Breast epithelium (tissue), 4 donors: ENCODE measurements around the gene GAL3ST3. TPM values are rescaled to one million over a fixed set of nuclear protein-coding genes. Genes with fewer than 3 reads are reported as not detected.

Source experiments
- DNase-seq, 2 donors: peaks; one replicate each; pipeline ENCODE4 v3.0.0-alpha.2; 2019; ENCODE audit warnings: low spot score in 2 of 2
- H3K27ac ChIP-seq, 2 donors: fragments of 200-600 bp; sonication (generic) in 1 of 2; one replicate each; pipeline ENCODE4 v1.5.1; 2016 to 2019; ENCODE audit warnings: mild to moderate bottlenecking in 1 of 2
- H3K27me3 ChIP-seq, 2 donors: fragments of 200-600 bp; sonication (generic) in 1 of 2; one replicate each; pipeline versions ENCODE4 v1.5.1 to v1.6.0; 2017 to 2019; ENCODE audit warnings: control low read depth in 1 of 2, mild to moderate bottlenecking in 1 of 2
- H3K36me3 ChIP-seq: fragments of 200-600 bp; one replicate; pipeline ENCODE4 v1.5.1; 2019
- H3K4me1 ChIP-seq, 2 donors: fragments of 200-600 bp; sonication (generic); one replicate each; pipeline ENCODE4 v1.5.1; 2016 to 2019; ENCODE audit warnings: control low read depth in 1 of 2
- H3K4me3 ChIP-seq, 3 donors: fragments of 200-600 bp; sonication (generic); 1 replicate in 2 of 3; 2 replicates in 1 of 3; pipeline ENCODE4 v1.5.1; 2016 to 2019; ENCODE audit warnings: mild to moderate bottlenecking in 3 of 3, moderate library complexity in 2 of 3
- H3K9me3 ChIP-seq, 2 donors: fragments of 200-600 bp; sonication (generic) in 1 of 2; one replicate each; pipeline ENCODE4 v1.5.1; 2016 to 2019; ENCODE audit warnings: control low read depth in 1 of 2
- CTCF ChIP-seq, 3 donors: fragments of 450-650 bp; IDR thresholded peaks; one replicate each; pipeline ENCODE4 v1.5.1; 2016 to 2017; ENCODE audit warnings: antibody characterized with exemption in 3 of 3, mild to moderate bottlenecking in 3 of 3, moderate library complexity in 3 of 3
- POLR2A ChIP-seq: fragments of 450-650 bp; IDR thresholded peaks from one replicate; pipeline ENCODE4 v1.6.1; 2016; ENCODE audit warnings: antibody characterized with exemption, mild to moderate bottlenecking, moderate library complexity
- POLR2AphosphoS5 ChIP-seq, 3 donors: sonication (generic); formaldehyde crosslinking; IDR thresholded peaks; one replicate each; pipeline ENCODE4 v1.6.1; 2017; ENCODE audit warnings: antibody characterized with exemption in 3 of 3
- intact Hi-C: fragments of 100-400 bp; cut with DNase I; formaldehyde crosslinking; loops from one replicate; pipeline ENCODE4 v1.15.1; 2023; ENCODE audit warnings: low total_unique reads
- total RNA-seq, 3 donors: library from RNA; depleted of rRNA; stranded (reverse); fragments of >200 nt; gene quantifications; one replicate each; pipeline ENCODE4 v1.1.0, GENCODE V29; 2016

Gene GAL3ST3
- total RNA-seq, 3 donors from 2014 or later = 0.29 TPM; not detected in 2

- H3K27me3 ChIP-seq = no peaks in the 10 kb centered on the region
- intact Hi-C loops = no loop called here
- no peak overlapping the region for H3K27ac ChIP-seq
- peaks cover 20% of the 10 kb centered on the region for H3K36me3 ChIP-seq
- H3K4me3 ChIP-seq = no peak overlapping the region
- no peak for TF ChIP-seq POLR2A
- no peak for TF ChIP-seq POLR2AphosphoS5 (IDR thresholded peaks at IDR 0.05)
- TF ChIP-seq CTCF (IDR thresholded peaks at IDR 0.05) = no peak
- H3K9me3 ChIP-seq = no peaks in the 10 kb centered on the region
- DNase-seq = no peak
- H3K4me1 ChIP-seq = no peaks in the 10 kb centered on the region
Observed at GRCh38 chr11:66059966-66060680, 11.2 kb upstream of the GAL3ST3 start.

GRCh38 chr11:66056501-66056900 lies 7.5 kb upstream of the GAL3ST3 start:
- H3K27me3 ChIP-seq = no peaks in the 10 kb centered on the region
- no peaks in the 10 kb centered on the region for H3K9me3 ChIP-seq
- TF ChIP-seq CTCF (IDR thresholded peaks at IDR 0.05) = no peak
- TF ChIP-seq POLR2A = no peak
- no peak for TF ChIP-seq POLR2AphosphoS5 (IDR thresholded peaks at IDR 0.05)
- no peak for DNase-seq
- H3K27ac ChIP-seq = no peak overlapping the region
- intact Hi-C loops = no loop called here
- H3K36me3 ChIP-seq = peaks cover 14% of the 10 kb centered on the region
- peaks cover 5 to 12% of the 10 kb centered on the region in 2 donors for H3K4me1 ChIP-seq
- no peak overlapping the region for H3K4me3 ChIP-seq

GRCh38 chr11:66055021-66055420 lies 6.1 kb upstream of the GAL3ST3 start:
- Histone ChIP-seq H3K4me3 (no peak overlapping the region), H3K27me3 (no peaks in the 10 kb centered on the region), H3K27ac (no peak overlapping the region), H3K4me1 (peaks cover 5 to 17% of the 10 kb centered on the region in 2 donors), H3K36me3 (peaks cover 14% of the 10 kb centered on the region), H3K9me3 (no peaks in the 10 kb centered on the region)
- intact Hi-C loops = no loop called here
- TF ChIP-seq POLR2AphosphoS5 (IDR thresholded peaks at IDR 0.05) (no peak), CTCF (IDR thresholded peaks at IDR 0.05) (no peak), POLR2A (no peak)
- DNase-seq = no peak

GRCh38 chr11:66052664-66052982 lies 3.7 kb upstream of the GAL3ST3 start:
- no peak for DNase-seq
- Histone ChIP-seq H3K4me3 (peak overlapping the region; percentile 92 to 97 (median 92)), H3K27me3 (peaks cover 0 to 13% of the 10 kb centered on the region in 2 donors), H3K9me3 (no peaks in the 10 kb centered on the region), H3K27ac (peak overlapping the region; percentile 89 to 94), H3K4me1 (peaks cover 5 to 17% of the 10 kb centered on the region in 2 donors), H3K36me3 (no peaks in the 10 kb centered on the region)
- intact Hi-C loops = no loop called here
- no peak for TF ChIP-seq CTCF (IDR thresholded peaks at IDR 0.05)
- no peak for TF ChIP-seq POLR2A
- no peak for TF ChIP-seq POLR2AphosphoS5 (IDR thresholded peaks at IDR 0.05)

GRCh38 chr11:66051766-66052663 lies 3.1 kb upstream of the GAL3ST3 start, which contains the start of gene SF3B2:
Gene SF3B2, plus strand, starts transcription at chr11:66052364. Its CDS starts 21 bp downstream, at chr11:66052385.
- TF ChIP-seq CTCF (IDR thresholded peaks at IDR 0.05) = no peak
- TF ChIP-seq POLR2AphosphoS5 (IDR thresholded peaks at IDR 0.05) = peak; percentile 93 to 94 (median 93)
- TF ChIP-seq POLR2A = peak; percentile 49
- DNase-seq = peak; percentile 96 to 97
- Histone ChIP-seq H3K4me3 (peak within 1 kb of the TSS; percentile 92 to 97 (median 92)), H3K27me3 (peaks cover 0 to 13% of the 10 kb centered on the region in 2 donors), H3K36me3 (no peaks in the 10 kb centered on the region), H3K27ac (peak within 1 kb of the TSS; percentile 89 to 94), H3K9me3 (no peaks in the 10 kb centered on the region), H3K4me1 (peaks cover 5 to 17% of the 10 kb centered on the region in 2 donors)
- intact Hi-C loops = no loop called here
